A549 treated with Mapracorat at 1 μM for 4 hours (cell line): ENCODE measurements around the gene ENOSF1. TPM values are rescaled to one million over a fixed set of nuclear protein-coding genes. Genes with fewer than 3 reads are reported as not detected.

ENCODE experiments used
- total RNA-seq: library from RNA; stranded (reverse); fragments of 200-300 nt; extraction: Qiagen RNA extraction; gene quantifications from 5 replicates; pipeline ENCODE4 v1.2.3, GENCODE V29; 2022

Gene ENOSF1, protein sequence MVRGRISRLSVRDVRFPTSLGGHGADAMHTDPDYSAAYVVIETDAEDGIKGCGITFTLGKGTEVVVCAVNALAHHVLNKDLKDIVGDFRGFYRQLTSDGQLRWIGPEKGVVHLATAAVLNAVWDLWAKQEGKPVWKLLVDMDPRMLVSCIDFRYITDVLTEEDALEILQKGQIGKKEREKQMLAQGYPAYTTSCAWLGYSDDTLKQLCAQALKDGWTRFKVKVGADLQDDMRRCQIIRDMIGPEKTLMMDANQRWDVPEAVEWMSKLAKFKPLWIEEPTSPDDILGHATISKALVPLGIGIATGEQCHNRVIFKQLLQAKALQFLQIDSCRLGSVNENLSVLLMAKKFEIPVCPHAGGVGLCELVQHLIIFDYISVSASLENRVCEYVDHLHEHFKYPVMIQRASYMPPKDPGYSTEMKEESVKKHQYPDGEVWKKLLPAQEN
- 21.1 to 27.6 TPM (median 25.6 TPM) in 5 replicates for total RNA-seq

DNA sequence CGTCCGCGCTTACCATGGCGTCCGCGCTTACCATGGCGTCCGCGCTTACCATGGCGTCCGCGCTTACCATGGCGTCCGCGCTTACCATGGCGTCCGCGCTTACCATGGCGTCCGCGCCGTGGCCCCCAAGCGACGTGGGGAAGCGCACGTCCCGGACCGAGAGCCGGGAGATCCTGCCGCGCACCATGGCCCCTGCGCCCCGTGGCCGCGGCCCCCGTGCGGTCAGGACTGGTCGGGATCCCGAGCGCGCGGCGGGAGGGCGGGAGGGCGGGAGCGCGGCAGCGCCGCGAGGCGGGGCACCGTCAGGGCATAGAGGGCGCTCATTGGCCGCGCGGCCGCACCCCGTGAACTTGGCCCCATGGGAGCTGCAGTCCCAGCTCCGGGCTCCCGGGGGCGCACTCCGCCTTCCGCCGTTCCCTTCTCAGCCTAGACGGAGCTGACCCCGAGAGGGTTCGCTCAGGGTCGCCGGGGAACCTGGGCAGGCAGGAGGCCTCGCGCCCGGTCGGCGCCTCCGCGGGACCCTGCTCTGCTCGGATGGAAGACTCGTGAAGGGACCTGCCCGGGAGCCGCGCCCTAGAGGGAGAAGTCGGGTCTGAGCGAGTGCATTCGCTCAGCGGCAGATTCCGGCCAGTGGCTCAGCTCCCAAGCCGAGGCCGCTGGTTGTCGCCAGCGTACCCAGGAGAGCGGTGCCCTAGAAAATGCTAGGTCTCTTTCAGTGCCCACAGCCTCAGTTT is at the start of gene ENOSF1:
TSS of gene ENOSF1 (minus strand) at position 230 of the 734 bp plus-strand sequence. CDS start at position 187, 43 bp downstream.

DNA sequence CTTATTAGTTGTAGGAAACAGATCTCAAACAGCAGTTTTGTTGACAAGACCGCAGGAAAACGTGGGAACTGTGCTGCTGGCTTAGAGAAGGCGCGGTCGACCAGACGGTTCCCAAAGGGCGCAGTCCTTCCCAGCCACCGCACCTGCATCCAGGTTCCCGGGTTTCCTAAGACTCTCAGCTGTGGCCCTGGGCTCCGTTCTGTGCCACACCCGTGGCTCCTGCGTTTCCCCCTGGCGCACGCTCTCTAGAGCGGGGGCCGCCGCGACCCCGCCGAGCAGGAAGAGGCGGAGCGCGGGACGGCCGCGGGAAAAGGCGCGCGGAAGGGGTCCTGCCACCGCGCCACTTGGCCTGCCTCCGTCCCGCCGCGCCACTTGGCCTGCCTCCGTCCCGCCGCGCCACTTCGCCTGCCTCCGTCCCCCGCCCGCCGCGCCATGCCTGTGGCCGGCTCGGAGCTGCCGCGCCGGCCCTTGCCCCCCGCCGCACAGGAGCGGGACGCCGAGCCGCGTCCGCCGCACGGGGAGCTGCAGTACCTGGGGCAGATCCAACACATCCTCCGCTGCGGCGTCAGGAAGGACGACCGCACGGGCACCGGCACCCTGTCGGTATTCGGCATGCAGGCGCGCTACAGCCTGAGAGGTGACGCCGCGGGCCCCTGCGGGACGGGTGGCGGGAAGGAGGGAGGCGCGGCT is 55.0 kb downstream of the ENOSF1 start, which contains the start of gene TYMS:
TSS of gene TYMS (plus strand) at position 343 of the 690 bp plus-strand sequence. CDS start at position 433, 90 bp downstream.

Other genes starting within 250 kb of the ENOSF1 start
- gene COLEC12, start 211.9 kb downstream of the ENOSF1 start, total RNA-seq = 0.03 to 0.11 TPM (median 0.06 TPM) in 5 replicates
- not detected in 5 replicates for gene CETN1, start 132.2 kb downstream of the ENOSF1 start, total RNA-seq
- not detected in 5 replicates for gene CLUL1, start 115.6 kb downstream of the ENOSF1 start, total RNA-seq
- gene TYMS, start 55.0 kb downstream of the ENOSF1 start, total RNA-seq = 169 to 181 TPM (median 172 TPM) in 5 replicates
- gene YES1, start 99.6 kb upstream of the ENOSF1 start, total RNA-seq = 17.2 to 24.3 TPM (median 23.5 TPM) in 5 replicates
- gene ADCYAP1, start 192.2 kb upstream of the ENOSF1 start, total RNA-seq = not detected in 5 replicates